ENCODE measurements around the gene TEX22.

DNA sequence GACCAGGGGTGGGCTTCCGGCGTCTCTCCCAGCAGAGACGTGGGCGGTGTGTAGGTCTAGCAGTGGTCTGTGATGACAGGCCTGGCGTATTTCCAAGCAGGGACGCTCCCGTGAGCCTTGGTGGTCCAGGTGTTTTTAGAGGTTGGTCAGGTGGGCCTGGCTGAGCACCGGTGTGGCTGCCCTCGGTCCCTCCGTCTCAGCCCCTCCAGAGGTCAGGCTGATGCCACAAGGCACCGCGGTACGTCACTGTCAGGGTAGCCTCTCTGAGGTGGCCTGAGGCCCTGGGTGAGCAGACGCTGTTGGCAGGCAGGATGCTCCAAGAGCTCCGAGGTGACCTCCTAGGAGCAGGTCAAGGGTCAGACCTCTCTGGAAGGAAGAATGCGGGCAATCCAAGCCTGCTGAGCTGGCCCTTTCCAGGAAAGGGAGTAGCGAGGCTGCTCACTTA lies 34.8 kb downstream of the TEX22 start:
- TF ChIP-seq POLR2A (IDR thresholded peaks at IDR 0.05) (no peak), CTCF (IDR thresholded peaks at IDR 0.05) (no peak)

Data from Peyer's patch (tissue), 4 donors.